ENCODE data around the gene CELSR3.

DNA sequence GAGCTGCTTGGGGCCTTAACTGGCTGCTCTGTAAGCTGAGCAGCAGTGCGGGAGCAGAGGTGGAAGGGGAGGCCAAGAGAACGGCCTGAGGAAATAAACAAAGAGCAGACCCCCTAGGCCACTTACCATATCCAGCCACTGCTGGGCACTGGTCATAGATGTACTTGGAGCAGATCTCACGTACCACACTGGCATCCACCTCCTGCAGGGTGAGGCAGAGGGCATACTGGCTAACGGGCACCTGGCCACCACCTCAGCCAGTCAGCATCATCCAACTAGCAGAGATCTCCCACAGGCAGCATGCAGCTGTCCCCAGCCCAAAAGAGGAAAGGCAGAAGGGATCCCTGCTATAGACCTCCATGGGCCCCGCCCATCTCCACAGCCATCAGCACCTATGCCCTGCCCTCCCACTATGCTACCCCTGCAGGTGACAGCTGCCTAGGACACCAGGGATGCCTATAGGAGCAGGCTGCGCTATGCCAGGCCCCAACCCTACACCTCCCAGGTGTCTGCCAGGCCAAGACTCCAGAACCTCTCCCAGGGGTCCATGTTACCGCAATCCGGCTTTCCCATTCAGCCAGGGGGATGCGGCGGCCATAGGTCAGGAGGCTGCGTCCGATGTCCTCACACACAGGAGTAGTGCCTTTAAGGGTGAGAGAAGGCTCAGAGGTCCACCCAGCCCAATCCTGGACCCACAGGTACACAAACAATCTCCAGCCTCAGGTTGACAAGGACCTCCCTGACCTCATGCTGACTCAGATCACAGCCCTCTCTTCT lies 63.0 kb downstream of the CELSR3 start:
- no peak for TF ChIP-seq FOXM1 (IDR thresholded peaks at IDR 0.05; ENCODE audit: borderline replicate concordance, low read depth)
- TF ChIP-seq, protein P1, sequence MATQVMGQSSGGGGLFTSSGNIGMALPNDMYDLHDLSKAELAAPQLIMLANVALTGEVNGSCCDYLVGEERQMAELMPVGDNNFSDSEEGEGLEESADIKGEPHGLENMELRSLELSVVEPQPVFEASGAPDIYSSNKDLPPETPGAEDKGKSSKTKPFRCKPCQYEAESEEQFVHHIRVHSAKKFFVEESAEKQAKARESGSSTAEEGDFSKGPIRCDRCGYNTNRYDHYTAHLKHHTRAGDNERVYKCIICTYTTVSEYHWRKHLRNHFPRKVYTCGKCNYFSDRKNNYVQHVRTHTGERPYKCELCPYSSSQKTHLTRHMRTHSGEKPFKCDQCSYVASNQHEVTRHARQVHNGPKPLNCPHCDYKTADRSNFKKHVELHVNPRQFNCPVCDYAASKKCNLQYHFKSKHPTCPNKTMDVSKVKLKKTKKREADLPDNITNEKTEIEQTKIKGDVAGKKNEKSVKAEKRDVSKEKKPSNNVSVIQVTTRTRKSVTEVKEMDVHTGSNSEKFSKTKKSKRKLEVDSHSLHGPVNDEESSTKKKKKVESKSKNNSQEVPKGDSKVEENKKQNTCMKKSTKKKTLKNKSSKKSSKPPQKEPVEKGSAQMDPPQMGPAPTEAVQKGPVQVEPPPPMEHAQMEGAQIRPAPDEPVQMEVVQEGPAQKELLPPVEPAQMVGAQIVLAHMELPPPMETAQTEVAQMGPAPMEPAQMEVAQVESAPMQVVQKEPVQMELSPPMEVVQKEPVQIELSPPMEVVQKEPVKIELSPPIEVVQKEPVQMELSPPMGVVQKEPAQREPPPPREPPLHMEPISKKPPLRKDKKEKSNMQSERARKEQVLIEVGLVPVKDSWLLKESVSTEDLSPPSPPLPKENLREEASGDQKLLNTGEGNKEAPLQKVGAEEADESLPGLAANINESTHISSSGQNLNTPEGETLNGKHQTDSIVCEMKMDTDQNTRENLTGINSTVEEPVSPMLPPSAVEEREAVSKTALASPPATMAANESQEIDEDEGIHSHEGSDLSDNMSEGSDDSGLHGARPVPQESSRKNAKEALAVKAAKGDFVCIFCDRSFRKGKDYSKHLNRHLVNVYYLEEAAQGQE (IDR thresholded peaks at IDR 0.05; ENCODE audit: low read depth) = no peak
- no peak for TF ChIP-seq CREB1 (IDR thresholded peaks at IDR 0.05; ENCODE audit: low read depth)
